Bronchial epithelial cell (primary cell): Measurements from ENCODE around the gene NSFL1C. TPM values are rescaled to one million over a fixed set of nuclear protein-coding genes. Genes with fewer than 3 reads are reported as not detected.
"Not testable (repeated sequence)": the region's sequence is repeated elsewhere in the genome, so short reads cannot be mapped to it uniquely, and the experiment has no call there.

Experiments used
- DNase-seq: peaks from one replicate; pipeline ENCODE4 v3.0.0-alpha.2; 2010; ENCODE audit warnings: low read depth
- FAIRE-seq: peaks from 2 replicates; lab custom pipeline; 2011; peaks lifted over from hg19 to GRCh38; lab: Jason Lieb, UNC
- H3K27me3 ChIP-seq: 2 replicates; pipeline ENCODE4 v1.5.1; 2011; ENCODE audit warnings: low read length; ENCODE audit not compliant: control insufficient read depth, insufficient read depth
- H3K36me3 ChIP-seq: 2 replicates; pipeline ENCODE4 v1.5.1; 2011; ENCODE audit warnings: low read length; ENCODE audit not compliant: control insufficient read depth, insufficient read depth
- H3K4me3 ChIP-seq: 2 replicates; pipeline ENCODE4 v1.5.1; 2011; ENCODE audit warnings: mild to moderate bottlenecking, low read depth, low read length, control low read depth
- total RNA-seq: library from RNA; depleted of rRNA; stranded (reverse); fragments of >200 nt; gene quantifications from 2 replicates; pipeline ENCODE4 v1.2.1, GENCODE V29; 2014
- TF ChIP-seq, protein P1 (sequence below): IDR thresholded peaks from 2 replicates; pipeline ENCODE4 v1.5.1; 2011; ENCODE audit warnings: mild to moderate bottlenecking, moderate library complexity, low read length, control low read depth, inconsistent platforms; ENCODE audit not compliant: insufficient read depth, severe bottlenecking

NSFL1C gene
- total RNA-seq, 1 donor from 2014 or later = 19.7 TPM

DNA sequence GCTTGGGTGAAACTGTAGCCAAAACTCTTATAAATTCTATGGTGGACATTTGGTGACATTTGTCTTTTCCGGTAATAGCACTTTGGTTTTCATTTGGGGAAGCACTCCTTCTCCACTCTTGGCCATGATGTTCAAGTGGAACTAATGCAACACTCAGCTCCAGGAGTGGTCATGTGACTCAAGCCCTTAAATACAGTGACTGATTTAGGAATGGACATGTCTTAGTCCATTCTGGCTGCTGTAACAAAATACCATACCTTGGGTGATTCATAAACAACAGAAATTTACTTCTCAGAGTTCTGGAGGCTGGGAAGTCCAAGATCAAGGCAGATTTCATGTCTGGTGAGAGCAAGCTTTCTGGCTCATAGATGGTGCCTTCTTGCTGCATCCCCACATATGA lies 63.0 kb downstream of the NSFL1C start:
- Histone ChIP-seq H3K27me3 (no peaks in the 10 kb centered on the region), H3K36me3 (no peaks in the 10 kb centered on the region), H3K4me3 (no peak overlapping the region)
- TF ChIP-seq, protein P1, sequence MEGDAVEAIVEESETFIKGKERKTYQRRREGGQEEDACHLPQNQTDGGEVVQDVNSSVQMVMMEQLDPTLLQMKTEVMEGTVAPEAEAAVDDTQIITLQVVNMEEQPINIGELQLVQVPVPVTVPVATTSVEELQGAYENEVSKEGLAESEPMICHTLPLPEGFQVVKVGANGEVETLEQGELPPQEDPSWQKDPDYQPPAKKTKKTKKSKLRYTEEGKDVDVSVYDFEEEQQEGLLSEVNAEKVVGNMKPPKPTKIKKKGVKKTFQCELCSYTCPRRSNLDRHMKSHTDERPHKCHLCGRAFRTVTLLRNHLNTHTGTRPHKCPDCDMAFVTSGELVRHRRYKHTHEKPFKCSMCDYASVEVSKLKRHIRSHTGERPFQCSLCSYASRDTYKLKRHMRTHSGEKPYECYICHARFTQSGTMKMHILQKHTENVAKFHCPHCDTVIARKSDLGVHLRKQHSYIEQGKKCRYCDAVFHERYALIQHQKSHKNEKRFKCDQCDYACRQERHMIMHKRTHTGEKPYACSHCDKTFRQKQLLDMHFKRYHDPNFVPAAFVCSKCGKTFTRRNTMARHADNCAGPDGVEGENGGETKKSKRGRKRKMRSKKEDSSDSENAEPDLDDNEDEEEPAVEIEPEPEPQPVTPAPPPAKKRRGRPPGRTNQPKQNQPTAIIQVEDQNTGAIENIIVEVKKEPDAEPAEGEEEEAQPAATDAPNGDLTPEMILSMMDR = no peak
- no peak for DNase-seq
- FAIRE-seq = no peak

DNA sequence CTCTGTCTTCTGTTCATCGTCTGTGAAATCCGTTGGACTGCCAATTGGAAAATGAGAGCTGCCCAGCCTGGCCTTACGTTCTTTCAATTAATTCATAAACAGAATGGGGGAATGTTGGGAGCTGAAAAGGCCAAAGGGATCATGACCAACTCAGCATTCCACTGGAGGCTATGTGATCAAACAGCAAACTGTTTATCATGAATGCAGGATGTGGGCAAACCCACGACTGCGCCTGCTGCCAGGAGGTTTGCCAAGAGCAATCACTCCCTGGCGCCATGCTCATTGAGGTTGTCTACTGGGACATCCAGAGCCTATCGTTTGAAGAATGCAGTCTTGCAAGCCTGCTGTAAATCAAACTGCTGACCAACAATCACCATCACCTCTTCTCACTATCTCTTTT lies 64.5 kb downstream of the NSFL1C start:
- H3K27me3 ChIP-seq = no peaks in the 10 kb centered on the region
- no peaks in the 10 kb centered on the region for H3K36me3 ChIP-seq
- no peak overlapping the region for H3K4me3 ChIP-seq
- FAIRE-seq = no peak
- TF ChIP-seq, protein P1 = no peak
- DNase-seq = no peak

DNA sequence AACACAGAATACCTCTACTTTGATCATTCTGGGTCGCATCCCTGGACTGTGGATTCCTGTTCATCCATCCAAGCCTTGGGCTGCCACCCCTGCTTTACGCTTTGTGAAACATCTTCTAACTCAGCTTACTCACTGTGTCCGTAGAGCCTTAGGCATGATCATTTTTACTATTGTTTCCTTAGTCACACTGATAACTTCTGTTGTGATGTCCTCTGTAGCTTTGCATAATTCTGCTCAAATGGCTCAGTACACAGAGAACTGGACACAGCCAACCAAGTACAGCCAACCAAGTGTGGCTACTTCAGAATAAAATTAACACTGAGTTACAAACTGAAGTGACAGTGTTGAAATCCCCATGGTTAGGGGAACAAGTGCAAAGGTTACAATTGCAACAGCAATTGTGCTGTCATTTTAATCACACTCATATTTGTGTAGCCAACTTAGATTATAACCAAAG lies 65.2 kb downstream of the NSFL1C start:
- no peak overlapping the region for H3K4me3 ChIP-seq
- DNase-seq = no peak
- H3K36me3 ChIP-seq = no peaks in the 10 kb centered on the region
- no peak for FAIRE-seq
- no peaks in the 10 kb centered on the region for H3K27me3 ChIP-seq
- TF ChIP-seq, protein P1 = no peak

DNA sequence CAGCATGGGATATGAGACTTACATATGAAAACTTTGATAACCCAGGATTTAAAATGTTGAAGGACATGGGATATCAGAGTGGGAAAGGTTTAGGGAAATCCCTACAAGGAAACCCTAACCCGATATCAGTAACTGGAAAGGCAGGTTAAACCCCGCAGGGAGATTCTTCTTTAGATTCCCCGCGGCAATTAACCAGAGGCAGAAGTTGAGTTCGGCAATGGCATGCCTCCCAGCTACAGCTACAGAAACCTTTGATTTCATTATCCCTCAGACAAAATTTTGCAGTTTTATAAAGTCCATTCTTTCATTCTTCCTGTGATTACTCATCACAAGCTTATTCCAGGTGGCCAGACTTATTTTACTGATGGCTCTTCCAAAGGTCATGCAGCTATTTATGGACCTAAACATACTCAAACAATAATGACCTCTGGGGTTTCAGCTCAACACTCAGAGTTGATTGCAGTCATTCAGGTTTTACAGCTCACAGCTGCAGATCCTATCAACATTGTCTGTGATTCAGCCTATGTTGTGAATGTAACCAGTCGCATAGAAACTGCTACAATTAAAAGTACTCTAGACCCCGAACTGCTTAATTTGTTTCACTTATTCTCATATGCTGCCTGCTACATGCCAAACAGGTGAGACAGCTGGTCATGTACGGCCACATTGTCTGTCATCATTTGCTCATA lies 66.8 kb downstream of the NSFL1C start:
- H3K27me3 ChIP-seq, H3K4me3 ChIP-seq, H3K36me3 ChIP-seq, FAIRE-seq: not testable (repeated sequence)
- peak; percentile 80 for DNase-seq

DNA sequence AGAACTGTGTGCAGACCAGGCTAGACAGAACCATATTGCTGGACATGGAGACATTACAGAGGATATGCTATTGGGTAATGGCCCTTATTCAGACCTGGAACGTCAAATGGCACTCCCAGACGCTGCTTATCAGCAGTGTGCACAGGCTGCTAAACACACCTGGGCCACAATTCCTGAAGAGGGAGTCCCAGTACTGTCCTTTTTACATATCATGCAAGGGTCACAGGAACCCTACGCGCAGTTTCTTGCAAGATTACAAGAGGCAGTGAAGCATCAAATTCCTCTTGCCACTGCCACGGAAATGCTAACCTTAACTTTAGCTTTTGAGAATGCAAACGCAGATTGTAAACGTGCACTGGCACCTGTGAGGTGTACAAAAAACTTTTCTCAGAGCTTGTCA lies 68.5 kb downstream of the NSFL1C start:
- H3K36me3 ChIP-seq, FAIRE-seq, DNase-seq, H3K27me3 ChIP-seq, H3K4me3 ChIP-seq: not testable (repeated sequence)

DNA sequence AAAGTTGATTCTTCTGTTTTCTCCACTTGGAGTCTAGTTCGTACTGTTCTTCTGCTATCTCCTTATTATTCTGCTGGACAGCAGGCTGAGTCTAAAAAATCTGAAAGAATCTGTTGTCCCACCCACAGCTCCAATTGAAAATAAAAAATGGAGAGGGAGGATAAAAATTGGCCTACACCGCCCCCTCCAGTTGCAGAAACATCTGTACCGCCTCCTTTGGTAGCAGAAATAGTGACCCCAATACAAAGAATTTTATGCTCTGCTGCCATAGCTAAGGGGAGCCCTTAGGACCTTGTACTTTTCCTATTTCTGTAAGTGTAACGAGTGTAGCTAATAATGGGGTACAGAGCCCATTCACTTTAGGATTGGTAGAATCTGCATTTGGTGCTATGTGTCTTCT lies 68.9 kb downstream of the NSFL1C start:
- no peak for DNase-seq
- H3K27me3 ChIP-seq = no peaks in the 10 kb centered on the region

More for the DNA sequence above, 68.9 kb downstream of the NSFL1C start:
- FAIRE-seq = no peak
- Histone ChIP-seq H3K36me3 (no peaks in the 10 kb centered on the region), H3K4me3 (no peak overlapping the region)
- TF ChIP-seq, protein P1 = no peak
